B cell (primary cell): Measurements from ENCODE around the gene PDP2. TPM values are rescaled to one million over a fixed set of nuclear protein-coding genes. Genes with fewer than 3 reads are reported as not detected.

ENCODE experiments used
- ATAC-seq: fragments of 200-7000 bp; cut with Tn5 transposase; one replicate; pipeline ENCODE4 v1.10.0; 2021; ENCODE audit warnings: low read depth, mild to moderate bottlenecking, moderate number of reproducible peaks, moderate library complexity
- CTCF ChIA-PET: fragments of 350-600 bp; sonication (Branson Sonifier 250); formaldehyde crosslinking; loops from one replicate; lab custom pipeline; 2021; ENCODE audit warnings: antibody characterized with exemption, inconsistent platforms; lab: Charles Lee
- POLR2A ChIA-PET: fragments of 350-600 bp; sonication (Branson Sonifier 250); formaldehyde crosslinking; loops from one replicate; lab custom pipeline; 2021; ENCODE audit warnings: antibody characterized with exemption; lab: Charles Lee
- DNase-seq: peaks from one replicate; pipeline ENCODE4 v3.0.0; 2013
- H2AFZ ChIP-seq: 2 replicates; pipeline ENCODE4 v1.6.1; 2012; ENCODE audit warnings: mild to moderate bottlenecking, low read depth, low read length; ENCODE audit not compliant: insufficient read depth, poor library complexity, severe bottlenecking
- H3K27ac ChIP-seq, 2 donors: 1 replicate in 1 of 2; 2 replicates in 1 of 2; pipeline ENCODE4 v1.5.1; 2012 to 2013; ENCODE audit warnings: low read length in 2 of 2, mild to moderate bottlenecking in 2 of 2, moderate library complexity in 1 of 2
- H3K27me3 ChIP-seq, 4 experiments: fragments of 200-600 bp in 1 of 4; sonication (generic) in 1 of 4; replicated peaks in 1 of 4; 1 replicate in 2 of 4; 2 replicates in 2 of 4; pipeline versions ENCODE4 v1.6.1 to v1.7.0; 2013 to 2016; ENCODE audit warnings: low read length in 3 of 4, mild to moderate bottlenecking in 2 of 4, mixed read lengths in 1 of 4, moderate library complexity in 1 of 4; ENCODE audit not compliant: insufficient read depth in 4 of 4, control insufficient read depth in 3 of 4; ENCODE audit errors: control extremely low read depth in 1 of 4
- H3K36me3 ChIP-seq, 2 experiments: replicated peaks in 1 of 2; 1 replicate in 1 of 2; 2 replicates in 1 of 2; pipeline versions ENCODE4 v1.6.1 to v1.7.1; 2013; ENCODE audit warnings: low read length in 1 of 2; ENCODE audit not compliant: insufficient read depth in 2 of 2, control insufficient read depth in 1 of 2; ENCODE audit errors: control extremely low read depth in 1 of 2, extremely low read depth in 1 of 2
- H3K4me1 ChIP-seq, 2 donors: fragments of 200-600 bp in 1 of 2; sonication (generic) in 1 of 2; 1 replicate in 1 of 2; 2 replicates in 1 of 2; pipeline versions ENCODE4 v1.5.1 to v1.6.1; 2013 to 2017; ENCODE audit warnings: low read length in 2 of 2; ENCODE audit not compliant: control insufficient read depth in 2 of 2, insufficient read depth in 2 of 2
- H3K4me2 ChIP-seq: replicated peaks from 2 replicates; pipeline ENCODE3; 2012; ENCODE audit warnings: mild to moderate bottlenecking, low read depth, low read length; ENCODE audit not compliant: poor library complexity, severe bottlenecking
- H3K4me3 ChIP-seq, 5 experiments: fragments of 200-600 bp in 1 of 5; sonication (generic) in 1 of 5; 1 replicate in 3 of 5; 2 replicates in 2 of 5; pipeline versions ENCODE4 v1.5.1 to v1.7.0; 2011 to 2016; ENCODE audit warnings: low read length in 4 of 5, mild to moderate bottlenecking in 4 of 5, low read depth in 2 of 5, control low read depth in 1 of 5, moderate library complexity in 1 of 5; ENCODE audit not compliant: insufficient read depth in 1 of 5; ENCODE audit errors: control extremely low read depth in 1 of 5, extremely low read depth in 1 of 5
- H3K79me2 ChIP-seq: fragments of 200-600 bp; sonication (generic); one replicate; pipeline ENCODE4 v1.6.0; 2016; ENCODE audit warnings: low read length; ENCODE audit not compliant: control insufficient read depth, insufficient read depth
- H3K9ac ChIP-seq: fragments of 200-600 bp; sonication (generic); 2 replicates; pipeline ENCODE4 v1.6.1; 2017; ENCODE audit warnings: mild to moderate bottlenecking, low read length, moderate library complexity
- H3K9me3 ChIP-seq, 3 donors: one replicate each; pipeline versions ENCODE4 v1.6.1 to v1.7.1; 2013; ENCODE audit warnings: low read length in 2 of 3; ENCODE audit not compliant: control insufficient read depth in 2 of 3, insufficient read depth in 1 of 3; ENCODE audit errors: control extremely low read depth in 1 of 3
- H4K20me1 ChIP-seq: 2 replicates; pipeline ENCODE4 v1.6.0; 2012; ENCODE audit warnings: mild to moderate bottlenecking, low read length; ENCODE audit not compliant: insufficient read depth, control insufficient read depth, poor library complexity, severe bottlenecking
- H3K27ac Mint-ChIP-seq: one replicate; pipeline ENCODE4 v1.8.0; 2021; ENCODE audit warnings: mixed read lengths
- H3K27me3 Mint-ChIP-seq: one replicate; pipeline ENCODE4 v1.8.0; 2021; ENCODE audit warnings: mixed read lengths
- H3K4me1 Mint-ChIP-seq: one replicate; pipeline ENCODE4 v1.8.0; 2021; ENCODE audit warnings: mixed read lengths
- H3K4me3 Mint-ChIP-seq: one replicate; pipeline ENCODE4 v1.8.0; 2021; ENCODE audit warnings: mixed read lengths
- H3K9me3 Mint-ChIP-seq: one replicate; pipeline ENCODE4 v1.8.0; 2022; ENCODE audit warnings: mixed read lengths; ENCODE audit not compliant: insufficient read depth
- CTCF ChIP-seq: fragments of 200-600 bp; IDR thresholded peaks from one replicate; pipeline ENCODE4 v1.8.0; 2022; ENCODE audit warnings: antibody characterized with exemption, mild to moderate bottlenecking
- EZH2 ChIP-seq: IDR thresholded peaks from 2 replicates; pipeline ENCODE4 v1.6.1; 2012; ENCODE audit warnings: borderline replicate concordance, low read depth, mild to moderate bottlenecking, moderate library complexity, low read length; ENCODE audit not compliant: insufficient read depth, poor library complexity, severe bottlenecking
- WGBS: methylation state at CpG from one replicate; pipeline ENCODE4 v1.1.5; 2013; ENCODE audit warnings: missing lambda C conversion rate; ENCODE audit not compliant: insufficient coverage; 5-methylcytosine and 5-hydroxymethylcytosine counted together
- intact Hi-C: fragments of 100-400 bp; cut with micrococcal nuclease; formaldehyde crosslinking; loops from one replicate; pipeline ENCODE4 v1.10.0; 2022
- polyA plus RNA-seq: library from polyadenylated mRNA; depleted of rRNA; stranded (reverse); fragments of >200 nt; gene quantifications from 2 replicates; pipeline ENCODE4 v1.2.3, GENCODE V29; 2012
- total RNA-seq, 2 donors: library from RNA; stranded (reverse); fragments of 120-200 nt in 1 of 2; gene quantifications; 1 replicate in 1 of 2; 2 replicates in 1 of 2; pipeline versions ENCODE4 v1.2.3 to v1.2.4, GENCODE V29; 2013 to 2022

Gene PDP2
- total and polyA plus RNA-seq, 2 donors (not counting 1 experiment from before 2014, with no cell fraction given) = 1.9 to 18.7 TPM

DNA sequence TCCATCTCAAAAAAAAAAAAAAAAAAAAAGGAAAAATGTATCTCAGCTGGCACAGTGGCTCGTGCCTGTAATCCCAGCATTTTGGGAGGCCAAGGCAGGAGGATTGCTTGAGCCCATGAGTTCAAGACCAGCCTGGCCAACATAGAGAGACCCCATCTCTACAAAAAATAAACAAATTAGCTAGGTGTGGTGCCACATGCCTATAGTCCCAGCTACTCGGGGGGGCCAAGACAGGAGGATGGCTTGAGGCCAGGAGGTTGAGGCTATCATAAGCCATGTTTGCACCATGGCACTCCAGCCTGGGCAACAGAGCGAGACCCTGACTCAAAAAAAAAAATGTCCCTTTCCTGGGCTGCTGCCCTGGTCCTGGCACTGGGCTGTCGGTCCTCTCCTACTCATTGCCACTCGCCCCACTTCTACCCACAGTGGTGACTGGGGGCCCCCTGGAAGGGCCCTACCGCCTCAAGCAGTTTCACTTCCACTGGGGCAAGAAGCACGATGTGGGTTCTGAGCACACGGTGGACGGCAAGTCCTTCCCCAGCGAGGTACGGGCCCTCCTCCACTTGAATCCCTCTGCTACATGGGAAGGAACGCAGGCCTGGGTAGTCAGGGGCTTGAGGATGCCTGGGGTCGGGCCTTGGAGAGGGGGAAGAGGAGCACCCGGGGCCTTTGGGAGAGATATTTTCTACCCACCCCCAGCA is 30.1 kb upstream of the PDP2 start:
- WGBS = 68% methylated on average over 6 of the region's 14 CpGs
- ATAC-seq (no peak), DNase-seq (no peak)
- TF ChIP-seq CTCF (no peak), EZH2 (no peak)
- Mint-ChIP-seq H3K4me3 (no peak overlapping the region), H3K4me1 (peaks cover 7% of the 10 kb centered on the region), H3K27ac (no peak overlapping the region), H3K27me3 (peaks cover 25% of the 10 kb centered on the region), H3K9me3 (no peaks in the 10 kb centered on the region)
- Histone ChIP-seq H2AFZ (no peak overlapping the region), H3K4me2 (no peak overlapping the region), H3K9me3 (no peaks in the 10 kb centered on the region), H4K20me1 (no peaks in the 10 kb centered on the region), H3K27me3 (peaks cover 0 to 20% (median 5%) of the 10 kb centered on the region in 4 experiments), H3K4me1 (peaks cover 5 to 7% of the 10 kb centered on the region in 2 donors), H3K4me3 (no peak overlapping the region), H3K79me2 (no peaks in the 10 kb centered on the region), H3K36me3 (no peaks in the 10 kb centered on the region), H3K9ac (no peak overlapping the region), H3K27ac (no peak overlapping the region)
- POLR2A ChIA-PET = no interaction called here
- CTCF ChIA-PET = interaction anchor here (0.7 to 2.8 kb wide), 3 partner anchors 17 to 369 kb away, joined by 4 to 14 read pairs (median 5); partner anchors contain the start of gene NAE1
- intact Hi-C loops = no loop called here
